ENCODE measurements around the gene FAM170B. TPM values are rescaled to one million over a fixed set of nuclear protein-coding genes. Genes with fewer than 3 reads are reported as not detected.

The FAM170B gene
- total and polyA plus RNA-seq, 2 of the 4 experiments (the other 2 are of a cell fraction): not detected

DNA sequence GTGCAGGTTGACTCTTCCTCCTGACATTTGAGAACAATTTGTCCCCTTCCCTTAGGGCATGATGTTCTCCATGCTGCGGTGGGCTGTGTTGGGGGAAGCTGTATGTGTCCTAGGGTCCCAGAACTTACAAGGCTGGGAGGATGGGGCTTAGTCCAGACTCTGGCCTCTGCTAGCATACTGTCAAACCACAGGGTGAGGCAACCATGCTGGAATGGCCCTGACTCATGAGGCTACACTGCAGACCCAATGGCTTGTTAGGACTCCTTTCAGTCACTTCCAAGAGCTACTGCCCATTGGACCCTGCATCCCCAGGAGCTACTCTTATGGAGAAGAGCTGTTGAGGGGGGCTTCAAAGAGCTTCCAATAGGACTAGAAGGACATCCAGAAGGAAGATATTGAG lies 20.1 kb upstream of the FAM170B start:
- dilution Hi-C loops (cut with HindIII; ENCODE audit: low sequenced_read_pairs, unreplicated experiment): no loop called here
- intact Hi-C loops (cut with micrococcal nuclease): no loop called here
- H3K56ac ChIP-seq (ENCODE audit: extremely low read depth, insufficient read depth, low read length): no peak overlapping the region
- CTCF ChIA-PET: no interaction called here
- H3K18ac ChIP-seq (ENCODE audit: low read depth, low read length): 0 out of 2 replicates have a peak overlapping the region, but pooled peaks have one; percentile 7
- H3K9ac ChIP-seq (ENCODE audit: low read depth, low read length): no peak overlapping the region
- H2AFZ ChIP-seq (replicated peaks; ENCODE audit: low read length, poor library complexity): peak overlapping the region; percentile 40
- no TSS peak for BruUV-seq (replicated peaks)
- in situ Hi-C loops (cut with MboI; ENCODE audit: low sequenced_read_pairs): no loop called here
- ATAC-seq (ENCODE audit: low read depth) (peak; percentile 81), DNase-seq (peak; percentile 79)
- peak overlapping the region in 1 of 2 experiments; percentile 29; a peak in 1 of 4 replicates for H4K8ac ChIP-seq (ENCODE audit: low read depth in 2 of 2, low read length in 2 of 2)
- peak overlapping the region; percentile 74 for H2AK9ac ChIP-seq (replicated peaks; ENCODE audit: low read depth, low read length, poor library complexity)
- H3K4ac ChIP-seq (ENCODE audit: low read depth, low read length): peak overlapping the region; percentile 77
- H4K91ac ChIP-seq (ENCODE audit: insufficient read depth, low read depth, low read length): peak overlapping the region; percentile 80
- H3K23ac ChIP-seq (ENCODE audit: low read depth, low read length): peak overlapping the region; percentile 67; the same call in 1 of the 2 replicates
- peak overlapping the region; percentile 68; the same call in 1 of the 2 replicates for H3K14ac ChIP-seq (replicated peaks; ENCODE audit: low read depth, low read length)
- no peak overlapping the region for H3K27ac ChIP-seq (ENCODE audit: insufficient read depth, low read length)
- peaks cover 8% of the 10 kb centered on the region for H3K9me1 ChIP-seq (ENCODE audit: insufficient read depth, low read length)
- H4K20me1 ChIP-seq (ENCODE audit: insufficient read depth, low read length): no peaks in the 10 kb centered on the region
- peak overlapping the region; percentile 89 for H2AK5ac ChIP-seq (ENCODE audit: low read depth, low read length)
- no peak overlapping the region for H4K5ac ChIP-seq (ENCODE audit: low read depth, low read length)
- peak overlapping the region; percentile 83 for H2BK20ac ChIP-seq (ENCODE audit: low read depth, low read length)
- H3K4me3 ChIP-seq (ENCODE audit: insufficient read depth, low read depth, low read length): no peak overlapping the region
- H3K27me3 ChIP-seq (ENCODE audit: control insufficient read depth, insufficient read depth, low read length): no peaks in the 10 kb centered on the region
- H3K9me3 ChIP-seq (ENCODE audit: control insufficient read depth, insufficient read depth, low read length): no peaks in the 10 kb centered on the region
- TF ChIP-seq POLR2A (IDR thresholded peaks at IDR 0.05; ENCODE audit: low read depth, low read length) (no peak), CEBPB (IDR thresholded peaks at IDR 0.05; ENCODE audit: low read depth, low read length) (peak; percentile 86), RAD21 (IDR thresholded peaks at IDR 0.05; ENCODE audit: low read length) (no peak), SMC3 (IDR thresholded peaks at IDR 0.05; ENCODE audit: low read depth, low read length) (no peak)
- POLR2A ChIA-PET (ENCODE audit: unreplicated experiment): no interaction called here
- no peak overlapping the region for H3K4me2 ChIP-seq (ENCODE audit: low read depth, low read length)
- H2BK120ac ChIP-seq (ENCODE audit: low read depth, low read length): peak overlapping the region; percentile 84
- H2BK5ac ChIP-seq (ENCODE audit: low read depth, low read length, poor library complexity, severe bottlenecking): no peak overlapping the region
- no CpG with 5 or more reads among the region's 1 CpG for WGBS, 2 experiments (ENCODE audit: extremely low coverage in 2 of 2, insufficient read length in 1 of 2)
- H2BK15ac ChIP-seq (ENCODE audit: low read depth, low read length): peak overlapping the region; percentile 92; the same call in 2 of the 3 replicates
- peaks cover 2% of the 10 kb centered on the region for H3K4me1 ChIP-seq (ENCODE audit: control insufficient read depth, insufficient read depth, low read length)
- no peaks in the 10 kb centered on the region for H3K36me3 ChIP-seq (ENCODE audit: control insufficient read depth, insufficient read depth, low read length)
- no peaks in the 10 kb centered on the region for H3K79me1 ChIP-seq (ENCODE audit: low read depth in 1 of 2, low read length in 2 of 2)

All from IMR-90 (cell line).